ENCODE results near the gene LINC00237.

Gene LINC00237

GRCh38 chr20:21106171-21107017 lies at the start of gene LINC00237:
TSS of gene LINC00237 (minus strand) at chr20:21106358.
- no peak within 1 kb of the TSS for H3K9ac ChIP-seq (ENCODE audit: low read length)
- no peaks in the 10 kb centered on the region for H3K9me3 ChIP-seq (ENCODE audit: control insufficient read depth, low read length)
- H3K4me3 ChIP-seq (ENCODE audit: low read length): no peak within 1 kb of the TSS
- peaks cover 10% of the 10 kb centered on the region for H3K4me1 ChIP-seq (ENCODE audit: control insufficient read depth, insufficient read depth, low read length)
- DNase-seq (ENCODE audit: low read depth): no peak
- peaks cover 66% of the 10 kb centered on the region for H3K27me3 ChIP-seq (replicated peaks; ENCODE audit: control insufficient read depth, insufficient read depth, low read length)
- H3K36me3 ChIP-seq (ENCODE audit: control insufficient read depth, insufficient read depth, low read length, severe bottlenecking): no peaks in the 10 kb centered on the region

GRCh38 chr20:21155268-21155667 lies 49.1 kb upstream of the LINC00237 start:
- Histone ChIP-seq H3K4me3 (ENCODE audit: low read length) (no peak overlapping the region), H3K9ac (ENCODE audit: low read length) (no peak overlapping the region), H3K36me3 (ENCODE audit: control insufficient read depth, insufficient read depth, low read length, severe bottlenecking) (peaks cover 2% of the 10 kb centered on the region), H3K4me1 (ENCODE audit: control insufficient read depth, insufficient read depth, low read length) (peaks cover 27% of the 10 kb centered on the region), H3K9me3 (ENCODE audit: control insufficient read depth, low read length) (no peaks in the 10 kb centered on the region), H3K27me3 (replicated peaks; ENCODE audit: control insufficient read depth, insufficient read depth, low read length) (no peaks in the 10 kb centered on the region)
- no peak for DNase-seq (ENCODE audit: low read depth)

GRCh38 chr20:21154692-21155091 lies 48.5 kb upstream of the LINC00237 start:
- no peaks in the 10 kb centered on the region for H3K27me3 ChIP-seq (replicated peaks; ENCODE audit: control insufficient read depth, insufficient read depth, low read length)
- no peak for DNase-seq (ENCODE audit: low read depth)
- no peak overlapping the region for H3K4me3 ChIP-seq (ENCODE audit: low read length)
- peaks cover 6% of the 10 kb centered on the region for H3K36me3 ChIP-seq (ENCODE audit: control insufficient read depth, insufficient read depth, low read length, severe bottlenecking)
- H3K9ac ChIP-seq (ENCODE audit: low read length): no peak overlapping the region
- H3K4me1 ChIP-seq (ENCODE audit: control insufficient read depth, insufficient read depth, low read length): peaks cover 27% of the 10 kb centered on the region
- H3K9me3 ChIP-seq (ENCODE audit: control insufficient read depth, low read length): no peaks in the 10 kb centered on the region

- peaks cover 16% of the 10 kb centered on the region for H3K4me1 ChIP-seq (ENCODE audit: control insufficient read depth, insufficient read depth, low read length)
- H3K9me3 ChIP-seq (ENCODE audit: control insufficient read depth, low read length): no peaks in the 10 kb centered on the region
- H3K4me3 ChIP-seq (ENCODE audit: low read length): no peak overlapping the region
- no peak overlapping the region for H3K9ac ChIP-seq (ENCODE audit: low read length)
- no peaks in the 10 kb centered on the region for H3K27me3 ChIP-seq (replicated peaks; ENCODE audit: control insufficient read depth, insufficient read depth, low read length)
- DNase-seq (ENCODE audit: low read depth): no peak
- H3K36me3 ChIP-seq (ENCODE audit: control insufficient read depth, insufficient read depth, low read length, severe bottlenecking): peaks cover 18% of the 10 kb centered on the region
These were observed 45.6 kb upstream of the LINC00237 start for GRCh38 chr20:21151791-21152190.

GRCh38 chr20:21149344-21149743 lies 43.2 kb upstream of the LINC00237 start:
- Histone ChIP-seq H3K9ac (ENCODE audit: low read length) (no peak overlapping the region), H3K9me3 (ENCODE audit: control insufficient read depth, low read length) (no peaks in the 10 kb centered on the region)
- no peak for DNase-seq (ENCODE audit: low read depth)

GRCh38 chr20:21147593-21147992 lies 41.4 kb upstream of the LINC00237 start:
- peak; percentile 6 for DNase-seq (ENCODE audit: low read depth)
- Histone ChIP-seq H3K27me3 (replicated peaks; ENCODE audit: control insufficient read depth, insufficient read depth, low read length) (no peaks in the 10 kb centered on the region), H3K4me3 (ENCODE audit: low read length) (no peak overlapping the region), H3K4me1 (ENCODE audit: control insufficient read depth, insufficient read depth, low read length) (peaks cover 4% of the 10 kb centered on the region), H3K36me3 (ENCODE audit: control insufficient read depth, insufficient read depth, low read length, severe bottlenecking) (peaks cover 18% of the 10 kb centered on the region), H3K9ac (ENCODE audit: low read length) (no peak overlapping the region), H3K9me3 (ENCODE audit: control insufficient read depth, low read length) (no peaks in the 10 kb centered on the region)

More at GRCh38 chr20:21149344-21149743, 43.2 kb upstream of the LINC00237 start:
- Histone ChIP-seq H3K36me3 (ENCODE audit: control insufficient read depth, insufficient read depth, low read length, severe bottlenecking) (peaks cover 18% of the 10 kb centered on the region), H3K27me3 (replicated peaks; ENCODE audit: control insufficient read depth, insufficient read depth, low read length) (no peaks in the 10 kb centered on the region), H3K4me1 (ENCODE audit: control insufficient read depth, insufficient read depth, low read length) (peaks cover 4% of the 10 kb centered on the region), H3K4me3 (ENCODE audit: low read length) (no peak overlapping the region)

GRCh38 chr20:21146215-21146614 lies 40.1 kb upstream of the LINC00237 start:
- no peaks in the 10 kb centered on the region for H3K27me3 ChIP-seq (replicated peaks; ENCODE audit: control insufficient read depth, insufficient read depth, low read length)
- no peak for DNase-seq (ENCODE audit: low read depth)

GRCh38 chr20:21145424-21145823 lies 39.3 kb upstream of the LINC00237 start:
- peaks cover 26% of the 10 kb centered on the region for H3K36me3 ChIP-seq (ENCODE audit: control insufficient read depth, insufficient read depth, low read length, severe bottlenecking)
- H3K9me3 ChIP-seq (ENCODE audit: control insufficient read depth, low read length): no peaks in the 10 kb centered on the region
- H3K27me3 ChIP-seq (replicated peaks; ENCODE audit: control insufficient read depth, insufficient read depth, low read length): no peaks in the 10 kb centered on the region
- no peaks in the 10 kb centered on the region for H3K4me1 ChIP-seq (ENCODE audit: control insufficient read depth, insufficient read depth, low read length)
- no peak overlapping the region for H3K9ac ChIP-seq (ENCODE audit: low read length)
- H3K4me3 ChIP-seq (ENCODE audit: low read length): no peak overlapping the region
- DNase-seq (ENCODE audit: low read depth): no peak

More at GRCh38 chr20:21146215-21146614, 40.1 kb upstream of the LINC00237 start:
- H3K36me3 ChIP-seq (ENCODE audit: control insufficient read depth, insufficient read depth, low read length, severe bottlenecking): peaks cover 26% of the 10 kb centered on the region
- no peak overlapping the region for H3K4me3 ChIP-seq (ENCODE audit: low read length)
- H3K4me1 ChIP-seq (ENCODE audit: control insufficient read depth, insufficient read depth, low read length): no peaks in the 10 kb centered on the region
- no peak overlapping the region for H3K9ac ChIP-seq (ENCODE audit: low read length)
- no peaks in the 10 kb centered on the region for H3K9me3 ChIP-seq (ENCODE audit: control insufficient read depth, low read length)

GRCh38 chr20:21143194-21143890 lies 37.2 kb upstream of the LINC00237 start:
- H3K9ac ChIP-seq (ENCODE audit: low read length): no peak overlapping the region
- no peak for DNase-seq (ENCODE audit: low read depth)
- no peaks in the 10 kb centered on the region for H3K9me3 ChIP-seq (ENCODE audit: control insufficient read depth, low read length)

GRCh38 chr20:21141825-21142224 lies 35.7 kb upstream of the LINC00237 start:
- no peak overlapping the region for H3K9ac ChIP-seq (ENCODE audit: low read length)
- no peaks in the 10 kb centered on the region for H3K27me3 ChIP-seq (replicated peaks; ENCODE audit: control insufficient read depth, insufficient read depth, low read length)
- H3K4me3 ChIP-seq (ENCODE audit: low read length): no peak overlapping the region
- H3K4me1 ChIP-seq (ENCODE audit: control insufficient read depth, insufficient read depth, low read length): no peaks in the 10 kb centered on the region
- H3K36me3 ChIP-seq (ENCODE audit: control insufficient read depth, insufficient read depth, low read length, severe bottlenecking): peaks cover 40% of the 10 kb centered on the region
- DNase-seq (ENCODE audit: low read depth): no peak
- H3K9me3 ChIP-seq (ENCODE audit: control insufficient read depth, low read length): no peaks in the 10 kb centered on the region

More at GRCh38 chr20:21143194-21143890, 37.2 kb upstream of the LINC00237 start:
- no peaks in the 10 kb centered on the region for H3K4me1 ChIP-seq (ENCODE audit: control insufficient read depth, insufficient read depth, low read length)
- H3K27me3 ChIP-seq (replicated peaks; ENCODE audit: control insufficient read depth, insufficient read depth, low read length): no peaks in the 10 kb centered on the region
- H3K36me3 ChIP-seq (ENCODE audit: control insufficient read depth, insufficient read depth, low read length, severe bottlenecking): peaks cover 28% of the 10 kb centered on the region
- H3K4me3 ChIP-seq (ENCODE audit: low read length): no peak overlapping the region

GRCh38 chr20:21139881-21140566 lies 33.9 kb upstream of the LINC00237 start:
- no peak for DNase-seq (ENCODE audit: low read depth)
- H3K9ac ChIP-seq (ENCODE audit: low read length): no peak overlapping the region
- H3K36me3 ChIP-seq (ENCODE audit: control insufficient read depth, insufficient read depth, low read length, severe bottlenecking): peaks cover 53% of the 10 kb centered on the region
- H3K27me3 ChIP-seq (replicated peaks; ENCODE audit: control insufficient read depth, insufficient read depth, low read length): no peaks in the 10 kb centered on the region
- H3K4me1 ChIP-seq (ENCODE audit: control insufficient read depth, insufficient read depth, low read length): no peaks in the 10 kb centered on the region
- no peaks in the 10 kb centered on the region for H3K9me3 ChIP-seq (ENCODE audit: control insufficient read depth, low read length)
- no peak overlapping the region for H3K4me3 ChIP-seq (ENCODE audit: low read length)

Measured in adipocyte (in vitro differentiated cells).